Measurements from ENCODE around the gene NPIPB4.
A peak's percentile ranks its signal among the peaks of the same experiment; 100 is the strongest.
"Not testable (repeated sequence)": the region's sequence is repeated elsewhere in the genome, so short reads cannot be mapped to it uniquely, and the experiment has no call there.

Gene NPIPB4

GRCh38 chr16:21820028-21820907, 37.3 kb downstream of the NPIPB4 start:
- not testable (repeated sequence) for H3K4me1 ChIP-seq (ENCODE audit: control insufficient read depth in 1 of 2, insufficient read depth in 2 of 2, low read length in 2 of 2); H3K27me3 ChIP-seq (ENCODE audit: low read depth, low read length)
- H3K27ac ChIP-seq (ENCODE audit: low read length) = peak overlapping the region; percentile 39

GRCh38 chr16:21819617-21820016, 37.9 kb downstream of the NPIPB4 start:
- not testable (repeated sequence) for H3K36me3 ChIP-seq (ENCODE audit: control insufficient read depth in 1 of 2, insufficient read depth in 2 of 2, low read length in 2 of 2); H3K27ac ChIP-seq (ENCODE audit: low read length); H3K4me1 ChIP-seq (ENCODE audit: control insufficient read depth in 1 of 2, insufficient read depth in 2 of 2, low read length in 2 of 2); H3K27me3 ChIP-seq (ENCODE audit: low read depth, low read length); H3K9me3 ChIP-seq (ENCODE audit: control insufficient read depth in 1 of 2, low read length in 2 of 2)
- peak overlapping the region; percentile 56 to 64 for H3K4me3 ChIP-seq (ENCODE audit: low read depth in 1 of 2, low read length in 2 of 2)

More at GRCh38 chr16:21820028-21820907, 37.3 kb downstream of the NPIPB4 start:
- peak overlapping the region; percentile 56 to 64 for H3K4me3 ChIP-seq (ENCODE audit: low read depth in 1 of 2, low read length in 2 of 2)
- H3K36me3 ChIP-seq (ENCODE audit: control insufficient read depth in 1 of 2, insufficient read depth in 2 of 2, low read length in 2 of 2); H3K9me3 ChIP-seq (ENCODE audit: control insufficient read depth in 1 of 2, low read length in 2 of 2): not testable (repeated sequence)

- H3K36me3 ChIP-seq (ENCODE audit: control insufficient read depth in 1 of 2, insufficient read depth in 2 of 2, low read length in 2 of 2); H3K4me3 ChIP-seq (ENCODE audit: low read depth in 1 of 2, low read length in 2 of 2); H3K9me3 ChIP-seq (ENCODE audit: control insufficient read depth in 1 of 2, low read length in 2 of 2); H3K27ac ChIP-seq (ENCODE audit: low read length); H3K27me3 ChIP-seq (ENCODE audit: low read depth, low read length); H3K4me1 ChIP-seq (ENCODE audit: control insufficient read depth in 1 of 2, insufficient read depth in 2 of 2, low read length in 2 of 2): not testable (repeated sequence)
These were observed 40.5 kb downstream of the NPIPB4 start for GRCh38 chr16:21817012-21817411.

- not testable (repeated sequence) for H3K4me3 ChIP-seq (ENCODE audit: low read depth in 1 of 2, low read length in 2 of 2); H3K27me3 ChIP-seq (ENCODE audit: low read depth, low read length); H3K9me3 ChIP-seq (ENCODE audit: control insufficient read depth in 1 of 2, low read length in 2 of 2); H3K4me1 ChIP-seq (ENCODE audit: control insufficient read depth in 1 of 2, insufficient read depth in 2 of 2, low read length in 2 of 2); H3K27ac ChIP-seq (ENCODE audit: low read length); H3K36me3 ChIP-seq (ENCODE audit: control insufficient read depth in 1 of 2, insufficient read depth in 2 of 2, low read length in 2 of 2)
These were observed 41.9 kb downstream of the NPIPB4 start for GRCh38 chr16:21815694-21816093.

GRCh38 chr16:21802375-21802663, 55.2 kb downstream of the NPIPB4 start:
- H3K36me3 ChIP-seq (ENCODE audit: control insufficient read depth in 1 of 2, insufficient read depth in 2 of 2, low read length in 2 of 2); H3K27me3 ChIP-seq (ENCODE audit: low read depth, low read length); H3K9me3 ChIP-seq (ENCODE audit: control insufficient read depth in 1 of 2, low read length in 2 of 2); H3K4me1 ChIP-seq (ENCODE audit: control insufficient read depth in 1 of 2, insufficient read depth in 2 of 2, low read length in 2 of 2); H3K4me3 ChIP-seq (ENCODE audit: low read depth in 1 of 2, low read length in 2 of 2); H3K27ac ChIP-seq (ENCODE audit: low read length): not testable (repeated sequence)

- H3K27ac ChIP-seq (ENCODE audit: low read length); H3K4me3 ChIP-seq (ENCODE audit: low read depth in 1 of 2, low read length in 2 of 2); H3K4me1 ChIP-seq (ENCODE audit: control insufficient read depth in 1 of 2, insufficient read depth in 2 of 2, low read length in 2 of 2); H3K36me3 ChIP-seq (ENCODE audit: control insufficient read depth in 1 of 2, insufficient read depth in 2 of 2, low read length in 2 of 2); H3K27me3 ChIP-seq (ENCODE audit: low read depth, low read length); H3K9me3 ChIP-seq (ENCODE audit: control insufficient read depth in 1 of 2, low read length in 2 of 2): not testable (repeated sequence)
These were observed 55.8 kb downstream of the NPIPB4 start for GRCh38 chr16:21801538-21802374.

GRCh38 chr16:21798601-21799000, 59.0 kb downstream of the NPIPB4 start:
- not testable (repeated sequence) for H3K9me3 ChIP-seq (ENCODE audit: control insufficient read depth in 1 of 2, low read length in 2 of 2)

GRCh38 chr16:21793310-21793709, 64.2 kb downstream of the NPIPB4 start:
- H3K9me3 ChIP-seq (ENCODE audit: control insufficient read depth in 1 of 2, low read length in 2 of 2); H3K27me3 ChIP-seq (ENCODE audit: low read depth, low read length); H3K4me3 ChIP-seq (ENCODE audit: low read depth in 1 of 2, low read length in 2 of 2); H3K27ac ChIP-seq (ENCODE audit: low read length); H3K4me1 ChIP-seq (ENCODE audit: control insufficient read depth in 1 of 2, insufficient read depth in 2 of 2, low read length in 2 of 2); H3K36me3 ChIP-seq (ENCODE audit: control insufficient read depth in 1 of 2, insufficient read depth in 2 of 2, low read length in 2 of 2): not testable (repeated sequence)

More at GRCh38 chr16:21798601-21799000, 59.0 kb downstream of the NPIPB4 start:
- H3K36me3 ChIP-seq (ENCODE audit: control insufficient read depth in 1 of 2, insufficient read depth in 2 of 2, low read length in 2 of 2); H3K27ac ChIP-seq (ENCODE audit: low read length); H3K4me1 ChIP-seq (ENCODE audit: control insufficient read depth in 1 of 2, insufficient read depth in 2 of 2, low read length in 2 of 2); H3K27me3 ChIP-seq (ENCODE audit: low read depth, low read length); H3K4me3 ChIP-seq (ENCODE audit: low read depth in 1 of 2, low read length in 2 of 2): not testable (repeated sequence)

- not testable (repeated sequence) for H3K27ac ChIP-seq (ENCODE audit: low read length); H3K4me3 ChIP-seq (ENCODE audit: low read depth in 1 of 2, low read length in 2 of 2); H3K27me3 ChIP-seq (ENCODE audit: low read depth, low read length); H3K4me1 ChIP-seq (ENCODE audit: control insufficient read depth in 1 of 2, insufficient read depth in 2 of 2, low read length in 2 of 2); H3K36me3 ChIP-seq (ENCODE audit: control insufficient read depth in 1 of 2, insufficient read depth in 2 of 2, low read length in 2 of 2); H3K9me3 ChIP-seq (ENCODE audit: control insufficient read depth in 1 of 2, low read length in 2 of 2)
These were observed 67.0 kb downstream of the NPIPB4 start for GRCh38 chr16:21790506-21790905.

All from muscle layer of duodenum (tissue), 2 donors.